HEK293 (cell line): Measurements from ENCODE around the gene SCIN.

Experiments
- ZNF571 ChIP-seq: fragments of 450-650 bp; formaldehyde crosslinking; IDR thresholded peaks from 2 replicates; pipeline ENCODE4 v1.5.0; 2017; ENCODE audit warnings: missing biosample characterization, missing genetic modification characterization
- ZNF768 ChIP-seq: fragments of 450-650 bp; formaldehyde crosslinking; IDR thresholded peaks from 2 replicates; pipeline ENCODE4 v1.5.1; 2018; ENCODE audit warnings: missing biosample characterization, mild to moderate bottlenecking, missing genetic modification characterization

DNA sequence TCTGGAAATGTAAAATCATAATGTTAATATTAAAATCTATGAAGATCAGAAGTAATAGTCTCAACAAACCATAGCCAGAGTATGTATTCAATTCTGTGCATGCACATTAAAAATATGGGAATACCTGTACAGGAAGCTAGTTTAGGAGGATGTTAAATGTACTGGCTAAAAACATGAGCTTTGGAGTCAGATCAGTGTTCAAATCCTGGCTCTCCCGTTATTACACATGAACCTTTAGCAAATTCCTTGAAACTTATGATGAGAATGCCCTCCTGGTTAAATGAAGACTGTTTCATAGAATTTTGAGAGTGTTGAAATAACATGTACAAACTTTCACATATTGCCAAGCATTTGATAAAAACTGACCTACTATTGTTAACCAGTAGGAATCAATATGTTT, 121.5 kb downstream of the SCIN start:
- no peak for TF ChIP-seq ZNF571 (tag by site-specific recombination)
- TF ChIP-seq ZNF768 (tag by site-specific recombination), result no peak
